Rectal smooth muscle tissue (tissue), 1 donor: ENCODE measurements around the gene EHD1.

ENCODE experiments used
- H3K27ac ChIP-seq: one replicate; pipeline ENCODE4 v1.7.0; 2013; ENCODE audit warnings: low read depth, low read length, inconsistent platforms
- H3K27me3 ChIP-seq: one replicate; pipeline ENCODE4 v1.7.0; 2013; ENCODE audit warnings: low read length; ENCODE audit not compliant: control insufficient read depth, insufficient read depth
- H3K36me3 ChIP-seq: one replicate; pipeline ENCODE4 v1.7.0; 2013; ENCODE audit warnings: low read length; ENCODE audit not compliant: control insufficient read depth, insufficient read depth
- H3K4me1 ChIP-seq: one replicate; pipeline ENCODE4 v1.7.0; 2013; ENCODE audit warnings: low read length; ENCODE audit not compliant: control insufficient read depth, insufficient read depth
- H3K4me3 ChIP-seq: one replicate; pipeline ENCODE4 v1.7.0; 2013; ENCODE audit warnings: low read length
- H3K9ac ChIP-seq: one replicate; pipeline ENCODE4 v1.7.0; 2013; ENCODE audit warnings: low read length

Gene EHD1

GRCh38 chr11:64893194-64894069, 15.0 kb upstream of the EHD1 start:
- Histone ChIP-seq H3K4me3 (peak overlapping the region; percentile 67), H3K4me1 (no peaks in the 10 kb centered on the region), H3K36me3 (peaks cover 15% of the 10 kb centered on the region), H3K27me3 (no peaks in the 10 kb centered on the region), H3K9ac (peak overlapping the region; percentile 80), H3K27ac (no peak overlapping the region)

- no peaks in the 10 kb centered on the region for H3K27me3 ChIP-seq
- peak overlapping the region; percentile 67 for H3K4me3 ChIP-seq
- peaks cover 12% of the 10 kb centered on the region for H3K36me3 ChIP-seq
- no peak overlapping the region for H3K27ac ChIP-seq
- H3K4me1 ChIP-seq, result no peaks in the 10 kb centered on the region
- peak overlapping the region; percentile 80 for H3K9ac ChIP-seq
These were observed 14.4 kb upstream of the EHD1 start for GRCh38 chr11:64892838-64893193.

DNA sequence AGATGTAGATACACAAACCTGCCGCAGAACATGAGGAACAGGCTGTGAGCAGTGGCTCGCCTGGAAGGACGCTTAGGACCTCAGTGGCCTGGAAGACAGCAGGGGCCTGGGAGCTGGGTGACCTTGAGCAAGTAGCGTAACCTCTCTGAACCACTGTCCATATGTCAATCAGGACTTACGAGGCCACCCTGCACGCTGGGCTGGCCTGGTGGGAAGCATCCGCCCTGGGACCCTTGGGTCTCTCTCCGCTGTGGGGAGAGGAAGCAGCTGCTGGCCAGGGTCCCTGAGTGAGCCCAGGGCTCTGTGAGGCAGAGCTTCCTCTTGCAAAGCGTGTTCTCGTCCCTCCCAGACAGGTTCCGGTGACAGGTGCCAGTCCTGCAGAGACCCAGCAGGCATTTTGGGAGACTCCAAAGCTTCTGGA, 14.0 kb upstream of the EHD1 start:
- Histone ChIP-seq H3K4me3 (peak overlapping the region; percentile 67), H3K4me1 (peaks cover 2% of the 10 kb centered on the region), H3K27ac (no peak overlapping the region), H3K9ac (peak overlapping the region; percentile 80), H3K27me3 (no peaks in the 10 kb centered on the region), H3K36me3 (peaks cover 11% of the 10 kb centered on the region)

DNA sequence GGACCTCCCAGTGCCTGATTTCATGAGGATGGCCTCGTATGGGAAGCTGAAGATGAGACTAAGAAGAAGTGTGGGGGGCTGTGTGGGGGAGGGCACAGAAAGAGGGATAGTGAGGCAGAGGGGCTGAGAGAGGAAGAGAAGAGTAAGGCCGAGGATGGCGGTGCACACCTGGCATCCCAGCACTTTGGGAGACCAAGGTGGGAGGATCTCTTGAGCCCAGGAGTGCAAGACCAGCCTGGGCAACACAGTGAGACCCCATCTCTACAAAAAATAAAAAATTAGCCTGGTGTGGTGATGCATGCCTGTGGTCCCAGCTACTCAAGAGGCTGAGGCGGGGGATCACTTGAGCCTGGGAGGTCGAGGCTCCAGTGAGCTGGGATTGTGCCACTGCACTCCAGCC, 13.5 kb upstream of the EHD1 start:
- H3K9ac ChIP-seq, result peak overlapping the region; percentile 24
- peak overlapping the region; percentile 67 for H3K4me3 ChIP-seq
- peaks cover 2% of the 10 kb centered on the region for H3K4me1 ChIP-seq
- peaks cover 9% of the 10 kb centered on the region for H3K36me3 ChIP-seq
- H3K27ac ChIP-seq, result no peak overlapping the region
- H3K27me3 ChIP-seq, result no peaks in the 10 kb centered on the region

GRCh38 chr11:64891215-64891848, 12.9 kb upstream of the EHD1 start:
- Histone ChIP-seq H3K27me3 (no peaks in the 10 kb centered on the region), H3K9ac (peak overlapping the region; percentile 61), H3K27ac (no peak overlapping the region), H3K4me1 (peaks cover 2% of the 10 kb centered on the region), H3K4me3 (peak overlapping the region; percentile 70), H3K36me3 (peaks cover 9% of the 10 kb centered on the region)

DNA sequence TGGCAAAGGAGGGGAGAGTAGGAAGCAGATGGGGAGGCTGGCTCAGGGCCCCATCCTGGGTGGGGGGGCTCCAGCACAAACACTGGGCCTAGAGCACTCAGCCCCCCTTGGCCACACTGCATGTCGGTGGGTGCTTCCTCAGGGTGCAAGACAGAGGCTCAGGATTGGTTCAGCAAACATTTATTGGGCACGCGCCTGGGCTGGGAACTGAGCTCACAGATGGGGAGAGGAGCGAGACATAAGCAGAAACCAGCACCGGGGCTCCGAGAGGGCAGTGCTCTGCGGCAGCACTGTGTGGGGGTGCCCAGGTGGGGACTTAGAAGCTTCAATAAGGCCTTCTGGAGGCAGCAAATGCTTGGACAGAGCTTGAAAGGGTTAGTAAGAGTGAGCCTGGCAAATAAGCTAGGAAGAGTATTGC, 12.1 kb upstream of the EHD1 start:
- peak overlapping the region; percentile 70 for H3K4me3 ChIP-seq
- H3K9ac ChIP-seq, result peak overlapping the region; percentile 61
- H3K4me1 ChIP-seq, result peaks cover 2% of the 10 kb centered on the region

GRCh38 chr11:64888729-64889511, 10.5 kb upstream of the EHD1 start:
- Histone ChIP-seq H3K27ac (no peak overlapping the region), H3K27me3 (no peaks in the 10 kb centered on the region), H3K9ac (no peak overlapping the region), H3K4me1 (peaks cover 2% of the 10 kb centered on the region), H3K4me3 (no peak overlapping the region), H3K36me3 (peaks cover 9% of the 10 kb centered on the region)

More for the DNA sequence above, 12.1 kb upstream of the EHD1 start:
- Histone ChIP-seq H3K36me3 (peaks cover 9% of the 10 kb centered on the region), H3K27ac (no peak overlapping the region), H3K27me3 (no peaks in the 10 kb centered on the region)

- H3K27ac ChIP-seq, result no peak overlapping the region
These were observed 9.9 kb upstream of the EHD1 start for GRCh38 chr11:64888406-64888728.

DNA sequence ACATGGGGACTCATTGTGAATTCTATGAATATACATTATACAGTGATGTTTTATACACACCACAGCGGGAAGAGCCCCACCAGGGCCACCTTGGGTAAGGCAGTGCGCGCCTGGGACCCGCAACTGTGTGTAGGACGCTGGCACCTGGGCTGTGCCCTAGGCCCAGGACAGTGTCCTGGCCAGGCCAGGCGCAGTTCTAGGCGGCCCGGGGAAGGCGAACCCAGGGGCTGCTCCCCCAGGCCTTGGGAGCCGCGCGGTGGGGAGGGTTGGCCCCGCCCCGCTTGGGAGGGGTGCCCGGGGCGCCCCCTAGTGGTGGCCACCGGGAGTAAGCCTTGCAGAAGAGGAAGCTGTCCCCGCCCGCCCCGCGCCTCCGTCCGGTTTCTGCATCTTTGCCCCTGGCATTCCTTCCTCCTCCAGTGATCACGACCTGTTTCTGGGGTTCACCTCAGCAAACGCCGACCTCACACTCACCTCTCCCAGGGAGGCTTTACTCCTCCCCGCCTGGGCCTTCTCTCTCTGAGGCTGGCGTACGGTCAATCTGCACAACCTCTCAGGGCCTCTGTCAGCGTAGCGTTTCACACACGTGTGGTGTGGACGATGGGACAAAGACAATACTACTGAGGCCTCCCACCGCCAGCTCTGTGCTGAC, 9.5 kb upstream of the EHD1 start:
- Histone ChIP-seq H3K4me3 (peak overlapping the region; percentile 62), H3K27me3 (no peaks in the 10 kb centered on the region), H3K36me3 (peaks cover 9% of the 10 kb centered on the region), H3K4me1 (peaks cover 2% of the 10 kb centered on the region), H3K27ac (peak overlapping the region; percentile 80), H3K9ac (no peak overlapping the region)

More at GRCh38 chr11:64888406-64888728, 9.9 kb upstream of the EHD1 start:
- Histone ChIP-seq H3K36me3 (peaks cover 9% of the 10 kb centered on the region), H3K4me3 (peak overlapping the region; percentile 62), H3K27me3 (no peaks in the 10 kb centered on the region), H3K4me1 (peaks cover 2% of the 10 kb centered on the region), H3K9ac (no peak overlapping the region)

DNA sequence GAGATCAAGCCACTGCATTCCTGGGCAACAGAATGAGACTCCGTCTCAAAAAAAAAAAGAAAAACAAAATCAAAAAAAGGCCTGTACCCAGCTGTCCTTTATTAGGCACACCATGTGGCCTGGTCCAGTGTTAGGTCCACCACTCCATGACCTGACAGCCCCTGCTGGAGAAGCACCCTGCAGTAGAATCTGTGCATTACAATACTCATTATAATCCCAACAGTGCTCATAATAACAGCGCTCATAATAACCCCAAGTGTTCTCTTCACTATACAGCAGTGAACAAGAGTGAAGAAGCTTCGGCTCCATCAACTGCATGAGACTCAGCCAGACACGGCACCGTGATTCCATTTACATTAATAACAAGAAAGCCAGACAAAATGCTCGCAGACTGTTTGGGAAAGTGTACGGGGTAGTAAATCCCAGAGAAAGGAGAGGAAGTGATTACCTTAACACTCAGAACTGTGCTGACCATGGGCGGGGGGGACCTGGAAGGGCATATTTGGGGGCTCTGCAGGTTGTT, 8.9 kb upstream of the EHD1 start:
- Histone ChIP-seq H3K27ac (peak overlapping the region; percentile 80), H3K9ac (no peak overlapping the region), H3K36me3 (peaks cover 9% of the 10 kb centered on the region), H3K4me1 (peaks cover 2% of the 10 kb centered on the region), H3K27me3 (no peaks in the 10 kb centered on the region), H3K4me3 (peak overlapping the region; percentile 62)

DNA sequence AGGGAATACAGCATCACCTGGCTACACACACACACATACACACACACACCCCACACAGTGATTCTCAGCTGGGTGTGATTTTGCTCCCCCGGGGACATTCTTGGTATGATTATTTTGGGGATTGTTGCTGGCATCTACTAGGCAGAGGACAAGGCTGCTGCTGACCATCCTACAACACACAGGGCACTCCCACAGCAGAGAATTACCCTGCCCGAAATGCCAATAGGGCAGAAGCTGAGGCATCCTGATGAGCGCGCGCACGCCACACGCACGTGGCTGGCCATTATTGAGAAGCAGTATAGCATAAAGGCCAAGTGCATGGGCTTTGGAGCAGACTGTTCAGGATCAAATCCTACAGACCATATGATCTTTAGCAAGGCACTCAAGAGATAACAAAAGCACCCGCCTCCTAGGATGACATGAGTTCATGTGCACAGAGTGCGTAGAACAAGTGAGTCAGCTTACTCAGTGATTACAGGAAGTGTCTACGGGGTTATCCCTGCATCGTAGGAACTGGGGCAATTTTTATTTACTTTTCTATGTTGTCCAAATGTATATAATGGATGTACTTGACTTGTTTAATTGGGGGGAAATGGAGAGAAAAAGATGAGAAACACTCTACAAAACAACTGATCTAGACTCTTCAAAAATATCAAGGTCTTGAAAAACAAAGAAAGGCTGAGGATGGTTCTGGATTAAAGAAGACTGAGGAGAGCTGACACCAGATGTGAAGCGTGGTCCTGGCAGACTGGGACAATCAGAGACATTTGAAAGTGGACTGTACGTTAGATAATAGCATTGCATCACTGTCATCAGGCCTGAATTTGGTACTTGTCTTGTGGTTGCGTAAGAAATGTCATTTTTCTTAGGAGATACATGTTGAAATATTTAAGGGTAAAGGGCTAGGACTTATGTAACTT, 7.2 kb upstream of the EHD1 start:
- no peak overlapping the region for H3K4me3 ChIP-seq
- peaks cover 3% of the 10 kb centered on the region for H3K36me3 ChIP-seq
- H3K4me1 ChIP-seq, result peaks cover 2% of the 10 kb centered on the region
- no peaks in the 10 kb centered on the region for H3K27me3 ChIP-seq
- H3K27ac ChIP-seq, result no peak overlapping the region
- no peak overlapping the region for H3K9ac ChIP-seq
